22Rv1 (cell line): ENCODE results near the gene SPTLC2.

Source experiments
- ZFX ChIP-seq: fragments of 450-650 bp; IDR thresholded peaks from 2 replicates; pipeline ENCODE4 v1.6.1; 2017; ENCODE audit warnings: antibody characterized with exemption, borderline replicate concordance
- TF ChIP-seq, protein P1 (sequence below): fragments of 450-650 bp; IDR thresholded peaks from 2 replicates; pipeline ENCODE4 v1.5.1; 2017; ENCODE audit warnings: mild to moderate bottlenecking

DNA sequence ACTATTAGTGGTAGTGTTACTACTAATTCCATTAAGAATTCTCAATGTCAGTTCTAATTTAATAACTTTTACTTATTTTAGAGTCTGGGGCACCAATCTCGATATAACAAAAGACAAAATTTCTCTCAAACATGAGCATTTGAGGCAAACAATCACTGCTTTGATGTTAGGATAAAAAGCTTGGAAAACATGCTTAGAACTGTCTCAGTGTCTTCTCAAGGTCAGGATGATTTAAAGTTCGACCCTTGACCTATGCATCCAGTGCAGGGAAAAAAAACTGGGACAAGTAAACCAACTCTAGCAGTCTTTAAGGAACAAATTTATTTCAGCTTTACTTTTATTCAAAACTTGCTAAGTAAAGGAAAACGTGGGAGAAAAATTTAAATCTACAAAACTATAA is 31.1 kb downstream of the SPTLC2 start:
- TF ChIP-seq, protein P1, sequence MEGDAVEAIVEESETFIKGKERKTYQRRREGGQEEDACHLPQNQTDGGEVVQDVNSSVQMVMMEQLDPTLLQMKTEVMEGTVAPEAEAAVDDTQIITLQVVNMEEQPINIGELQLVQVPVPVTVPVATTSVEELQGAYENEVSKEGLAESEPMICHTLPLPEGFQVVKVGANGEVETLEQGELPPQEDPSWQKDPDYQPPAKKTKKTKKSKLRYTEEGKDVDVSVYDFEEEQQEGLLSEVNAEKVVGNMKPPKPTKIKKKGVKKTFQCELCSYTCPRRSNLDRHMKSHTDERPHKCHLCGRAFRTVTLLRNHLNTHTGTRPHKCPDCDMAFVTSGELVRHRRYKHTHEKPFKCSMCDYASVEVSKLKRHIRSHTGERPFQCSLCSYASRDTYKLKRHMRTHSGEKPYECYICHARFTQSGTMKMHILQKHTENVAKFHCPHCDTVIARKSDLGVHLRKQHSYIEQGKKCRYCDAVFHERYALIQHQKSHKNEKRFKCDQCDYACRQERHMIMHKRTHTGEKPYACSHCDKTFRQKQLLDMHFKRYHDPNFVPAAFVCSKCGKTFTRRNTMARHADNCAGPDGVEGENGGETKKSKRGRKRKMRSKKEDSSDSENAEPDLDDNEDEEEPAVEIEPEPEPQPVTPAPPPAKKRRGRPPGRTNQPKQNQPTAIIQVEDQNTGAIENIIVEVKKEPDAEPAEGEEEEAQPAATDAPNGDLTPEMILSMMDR = no peak
- TF ChIP-seq ZFX = no peak
